ENCODE results near the gene FLNC.

DNA sequence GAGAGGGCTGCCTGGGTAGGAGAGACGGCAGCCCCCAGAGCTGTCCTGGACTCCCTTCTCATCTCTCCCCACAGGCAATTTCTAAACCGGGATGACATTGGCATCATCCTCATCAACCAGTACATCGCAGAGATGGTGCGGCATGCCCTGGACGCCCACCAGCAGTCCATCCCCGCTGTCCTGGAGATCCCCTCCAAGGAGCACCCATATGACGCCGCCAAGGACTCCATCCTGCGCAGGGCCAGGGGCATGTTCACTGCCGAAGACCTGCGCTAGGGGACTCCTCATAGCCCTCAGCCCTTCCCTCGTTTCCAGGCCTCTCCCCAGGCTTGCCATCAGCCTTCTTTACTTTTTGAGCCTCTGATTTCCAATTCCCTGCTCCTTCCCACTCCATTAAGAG is 35.1 kb downstream of the FLNC start:
- TF ChIP-seq TCF7L2 (IDR thresholded peaks at IDR 0.05; ENCODE audit: low read depth, low read length) (no peak), KDM1A (CRISPR knock-in tag; IDR thresholded peaks at IDR 0.05) (no peak), ZNF670 (CRISPR knock-in tag; IDR thresholded peaks at IDR 0.05; ENCODE audit: borderline replicate concordance) (no peak), TARDBP (CRISPR knock-in tag; IDR thresholded peaks at IDR 0.05) (no peak), BORCS8-MEF2B (CRISPR knock-in tag; IDR thresholded peaks at IDR 0.05) (no peak), POLR2A (IDR thresholded peaks at IDR 0.05; ENCODE audit: insufficient read depth in 1 of 2, low read depth in 2 of 2, low read length in 2 of 2) (no peak), NR2F6 (IDR thresholded peaks at IDR 0.05) (no peak), NR2F6 (CRISPR knock-in tag; IDR thresholded peaks at IDR 0.05) (no peak)
